Fibroblast of upper back skin (primary cell): ENCODE data around the gene LHFPL4.
"Not testable (repeated sequence)": the region's sequence is repeated elsewhere in the genome, so short reads cannot be mapped to it uniquely, and the experiment has no call there.

ENCODE experiments used
- DNase-seq: peaks from one replicate; pipeline ENCODE4 v3.0.0-alpha.2; 2013

LHFPL4 gene

GRCh38 chr3:9534429-9534828, 19.2 kb downstream of the LHFPL4 start:
- DNase-seq = no peak

GRCh38 chr3:9525078-9525477, 28.5 kb downstream of the LHFPL4 start:
- DNase-seq = no peak

GRCh38 chr3:9514956-9515355, 38.7 kb downstream of the LHFPL4 start:
- DNase-seq = no peak

- no peak for DNase-seq
Measured at GRCh38 chr3:9514306-9514705, 39.3 kb downstream of the LHFPL4 start.

- no peak for DNase-seq
Measured at GRCh38 chr3:9512456-9513045, 41.1 kb downstream of the LHFPL4 start.

- no peak for DNase-seq
Measured at GRCh38 chr3:9508781-9509180, 44.8 kb downstream of the LHFPL4 start.

GRCh38 chr3:9507586-9508578, 45.7 kb downstream of the LHFPL4 start:
- DNase-seq = no peak

GRCh38 chr3:9503283-9503682, 50.3 kb downstream of the LHFPL4 start:
- DNase-seq = peak; percentile 57

GRCh38 chr3:9501226-9501625, 52.4 kb downstream of the LHFPL4 start:
- DNase-seq = no peak

- peak; percentile 43 for DNase-seq
Measured at GRCh38 chr3:9500108-9501050, 53.2 kb downstream of the LHFPL4 start.

GRCh38 chr3:9499455-9500107, 54.0 kb downstream of the LHFPL4 start:
- DNase-seq = no peak

GRCh38 chr3:9498781-9499180, 54.8 kb downstream of the LHFPL4 start:
- no peak for DNase-seq

- peak; percentile 35 for DNase-seq
Measured at GRCh38 chr3:9497821-9498565, 55.6 kb downstream of the LHFPL4 start.

- DNase-seq = no peak
Measured at GRCh38 chr3:9496893-9497292, 56.7 kb downstream of the LHFPL4 start.

GRCh38 chr3:9494036-9494435, 59.6 kb downstream of the LHFPL4 start:
- not testable (repeated sequence) for DNase-seq

GRCh38 chr3:9491506-9491905, 62.1 kb downstream of the LHFPL4 start:
- no peak for DNase-seq

GRCh38 chr3:9485248-9485647, 68.4 kb downstream of the LHFPL4 start:
- no peak for DNase-seq

- no peak for DNase-seq
Measured at GRCh38 chr3:9480265-9480664, 73.4 kb downstream of the LHFPL4 start.

GRCh38 chr3:9476935-9477334, 76.7 kb downstream of the LHFPL4 start:
- no peak for DNase-seq

- DNase-seq = no peak
Measured at GRCh38 chr3:9474482-9474881, 79.1 kb downstream of the LHFPL4 start.

- peak; percentile 61 for DNase-seq
Measured at GRCh38 chr3:9473496-9474065, 80.0 kb downstream of the LHFPL4 start.
